Measurements from ENCODE around the gene LRRC75A.

GRCh38 chr17:16470265-16470664, 21.7 kb downstream of the LRRC75A start:
- TF ChIP-seq CTCF (IDR thresholded peaks at IDR 0.05; ENCODE audit: low read depth, low read length) (no peak), MAX (IDR thresholded peaks at IDR 0.05; ENCODE audit: low read depth, low read length) (no peak)
